GM18517 (cell line): Measurements from ENCODE around the gene RTCB.

Experiments
- ATAC-seq: cut with Tn5 transposase; IDR thresholded peaks from one replicate; pipeline ENCODE4 v1.9.1; 2021; ENCODE audit warnings: mild to moderate bottlenecking, moderate library complexity; ENCODE audit not compliant: unreplicated experiment

RTCB gene

DNA sequence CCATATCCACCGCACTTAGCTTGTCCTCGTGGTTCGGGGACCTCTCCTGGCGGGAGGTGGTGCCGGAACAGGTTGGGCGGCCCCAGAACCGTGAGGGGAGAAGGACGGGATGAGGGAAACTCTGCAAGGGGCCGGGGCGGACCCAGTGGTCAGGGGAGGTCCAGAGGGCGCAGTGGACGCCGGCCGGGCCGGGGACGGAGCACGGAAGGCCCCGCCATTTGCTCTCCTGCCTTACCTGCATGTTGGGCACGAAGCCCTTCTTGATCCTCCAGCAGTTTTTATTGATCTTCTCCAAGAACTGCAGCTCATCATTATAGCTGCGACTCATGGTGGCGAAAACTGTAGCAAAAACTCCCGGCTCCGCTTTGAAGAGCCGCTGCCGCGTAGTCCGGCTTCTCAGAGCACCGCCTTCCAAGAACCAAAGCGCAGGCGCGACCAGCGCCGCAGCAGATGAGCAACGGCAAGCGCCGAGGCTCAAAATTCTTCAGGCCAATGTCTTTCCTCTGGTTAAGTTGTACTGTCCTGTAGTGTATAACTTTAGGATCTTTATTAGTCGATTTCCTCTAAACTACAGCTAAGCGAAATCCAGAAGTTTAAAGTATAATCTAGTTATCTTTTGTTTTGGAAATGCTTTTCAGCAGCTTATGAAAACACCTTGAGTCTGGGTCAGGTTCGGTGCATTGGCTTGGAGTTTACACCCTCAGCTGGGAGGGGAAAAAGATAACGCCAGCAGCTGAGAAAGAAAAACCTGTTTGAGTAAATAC lies at the start of gene RTCB:
Gene RTCB (minus strand): TSS at position 419 of the 764 bp plus-strand sequence. CDS start 91 bp downstream, at position 328.
- no peak for ATAC-seq

DNA sequence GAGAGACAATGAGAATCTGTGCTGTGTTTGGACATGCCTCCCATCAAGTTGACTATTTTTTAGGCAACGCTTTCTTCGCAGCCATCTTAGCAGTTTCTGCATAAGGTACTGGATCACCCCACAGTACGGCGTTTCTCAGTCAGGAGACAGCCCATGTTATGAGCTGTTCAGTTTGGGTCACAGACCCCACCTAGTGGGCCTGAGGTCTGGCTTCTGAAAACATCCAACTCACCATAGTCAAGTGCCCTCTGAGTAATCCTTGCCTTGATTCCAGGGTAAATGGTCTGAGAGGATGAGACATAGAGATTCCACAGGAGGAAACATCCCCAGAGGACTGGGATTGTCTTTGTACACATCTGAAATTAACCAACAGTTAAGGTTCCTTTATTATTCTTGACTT lies 45.0 kb upstream of the RTCB start:
- ATAC-seq, result no peak

DNA sequence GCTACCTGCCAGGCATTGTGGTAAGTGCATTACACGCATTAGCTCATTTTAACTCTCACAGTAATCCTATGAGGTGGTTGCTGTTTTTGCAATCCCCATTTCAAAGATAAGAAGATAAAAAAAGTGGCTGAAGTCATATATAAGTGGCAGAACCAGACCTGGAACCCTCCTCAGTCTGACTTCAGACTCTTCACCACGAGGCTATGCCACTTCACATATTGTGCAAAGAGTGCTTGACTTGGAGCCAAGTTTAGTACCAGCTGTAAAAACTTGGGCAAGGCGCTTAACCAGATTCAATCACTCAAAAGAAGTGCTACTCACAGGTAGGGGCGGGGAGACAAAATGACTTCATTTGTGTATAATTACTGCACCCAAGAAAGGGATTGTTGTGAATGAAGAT lies 36.9 kb upstream of the RTCB start:
- no peak for ATAC-seq

DNA sequence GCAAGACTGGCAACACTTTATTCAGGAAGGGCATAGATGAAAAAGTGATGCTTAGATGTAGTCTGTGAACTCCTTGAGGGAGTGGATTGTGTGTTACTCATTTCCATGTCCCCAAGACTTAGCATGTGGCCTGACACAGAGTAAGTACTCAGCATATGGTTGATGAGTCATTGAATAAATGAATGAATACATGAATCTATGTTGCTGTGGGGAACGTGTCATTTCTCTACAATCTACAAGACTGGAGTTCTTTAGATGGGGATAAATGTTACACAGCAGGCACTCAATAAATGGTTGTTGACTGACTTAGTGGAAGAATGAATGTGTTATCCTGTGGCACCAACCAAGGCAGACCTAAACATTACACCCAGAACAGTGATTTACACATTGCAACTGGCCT lies 34.3 kb upstream of the RTCB start:
- no peak for ATAC-seq

DNA sequence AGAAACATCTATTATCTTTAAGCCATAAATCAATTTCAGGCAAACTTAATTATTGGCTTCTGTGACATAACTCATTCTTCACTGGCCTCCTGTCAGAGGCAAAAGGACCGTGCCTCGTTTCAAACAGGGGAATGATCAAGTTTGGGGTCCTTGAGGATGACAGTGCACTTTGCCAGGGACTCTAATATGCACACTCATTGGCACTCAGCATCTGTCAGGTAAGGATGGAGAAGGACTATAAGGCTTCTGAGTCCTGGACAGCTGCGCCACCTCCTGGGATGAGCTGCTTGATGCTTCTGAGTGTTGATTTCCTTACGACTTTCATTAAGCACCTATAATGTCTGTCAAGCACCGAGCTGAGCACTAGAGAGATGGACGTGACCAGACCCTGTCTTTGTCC lies 32.0 kb upstream of the RTCB start:
- no peak for ATAC-seq

DNA sequence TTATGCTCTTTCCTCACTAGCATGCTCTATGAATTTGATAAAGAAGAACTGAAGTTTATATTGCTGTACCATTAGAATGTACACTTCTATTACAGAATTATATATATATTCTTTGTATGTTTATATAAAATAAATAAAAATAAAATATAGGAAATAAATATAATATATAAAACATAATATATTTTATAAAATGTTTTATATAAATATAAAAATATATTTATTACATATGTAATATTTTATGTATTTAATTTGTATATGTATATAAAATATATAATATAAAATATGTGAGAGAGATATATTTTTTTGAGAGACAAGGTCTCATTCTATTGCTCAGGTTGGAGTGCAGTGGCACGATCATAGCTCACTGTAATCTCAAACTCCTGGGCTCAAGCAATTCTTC lies 18.3 kb upstream of the RTCB start:
- ATAC-seq, result no peak

DNA sequence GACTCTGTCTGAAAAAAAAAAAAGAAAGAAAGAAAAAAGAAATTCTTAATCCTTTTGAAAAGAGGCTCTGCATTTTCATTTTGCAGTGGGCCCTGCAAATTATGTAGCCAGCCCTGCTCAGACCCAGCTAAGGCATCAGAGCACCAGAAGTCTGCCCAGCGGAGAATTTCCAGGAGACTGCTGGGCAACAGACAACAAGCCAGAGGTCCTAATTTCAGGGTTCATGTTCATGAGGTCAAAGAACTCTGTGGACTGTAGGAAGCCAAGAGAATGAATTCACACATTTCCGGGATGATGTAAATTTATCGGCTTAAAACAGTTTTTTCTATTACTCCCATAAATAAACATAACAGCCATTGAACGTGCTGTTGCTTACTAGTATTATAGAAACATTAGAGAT lies 14.8 kb upstream of the RTCB start:
- no peak for ATAC-seq

DNA sequence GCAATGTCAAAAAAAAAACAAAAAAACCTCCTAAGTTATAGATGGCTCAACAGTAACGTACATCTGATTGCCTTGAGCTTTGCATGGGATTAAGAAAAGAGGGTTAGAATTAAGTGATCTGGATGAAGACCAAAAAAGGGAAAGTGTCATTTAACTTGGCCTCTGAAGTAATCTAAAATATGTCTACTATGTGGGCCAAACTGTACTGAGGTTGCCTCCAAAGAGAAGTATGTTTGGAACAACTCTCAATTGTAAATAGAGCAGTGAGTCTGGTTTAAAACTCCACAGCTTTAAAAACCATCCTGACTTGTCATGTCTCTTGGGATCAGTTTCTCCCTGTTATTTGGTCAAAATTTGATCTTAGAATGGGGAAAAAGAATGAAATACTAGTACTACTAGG lies 11.6 kb upstream of the RTCB start:
- no peak for ATAC-seq

DNA sequence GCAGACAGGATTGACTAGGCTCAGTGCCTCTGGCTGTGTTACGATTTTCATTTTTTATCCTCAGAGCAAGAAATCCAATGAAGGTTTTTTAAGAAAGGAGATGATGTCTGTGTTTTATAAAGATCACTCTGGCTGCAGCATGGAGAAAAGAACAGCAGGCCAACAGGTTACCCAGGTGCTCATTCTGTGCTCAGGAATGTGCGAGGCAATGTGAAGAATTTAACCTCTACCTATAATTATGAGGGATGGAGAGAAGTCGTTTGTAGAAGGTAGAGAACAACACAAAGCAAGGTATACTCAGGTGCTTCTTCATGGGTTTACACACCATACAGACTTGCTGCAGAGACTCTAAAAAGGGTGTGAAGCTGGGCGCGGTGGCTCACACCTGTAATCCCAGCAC lies 10.0 kb upstream of the RTCB start:
- ATAC-seq, result no peak

DNA sequence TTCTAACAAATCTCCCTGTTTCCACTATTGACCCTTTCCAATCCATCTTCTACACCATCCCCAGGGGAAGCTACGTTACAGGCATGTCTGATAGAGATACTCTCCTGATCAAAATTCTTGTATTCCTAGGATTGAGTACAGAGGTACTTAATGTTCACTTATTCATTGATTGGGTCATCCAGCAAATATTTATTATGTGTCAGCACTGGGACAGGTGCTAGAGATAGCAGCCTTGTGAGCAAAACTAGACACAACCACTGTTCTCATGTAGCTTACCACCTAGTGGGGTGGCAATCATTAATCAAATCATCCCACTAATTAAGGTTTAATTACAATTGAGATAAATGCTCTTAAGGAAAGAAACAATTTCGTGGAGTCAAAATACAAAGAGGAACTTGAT lies 9.4 kb upstream of the RTCB start:
- ATAC-seq, result no peak

DNA sequence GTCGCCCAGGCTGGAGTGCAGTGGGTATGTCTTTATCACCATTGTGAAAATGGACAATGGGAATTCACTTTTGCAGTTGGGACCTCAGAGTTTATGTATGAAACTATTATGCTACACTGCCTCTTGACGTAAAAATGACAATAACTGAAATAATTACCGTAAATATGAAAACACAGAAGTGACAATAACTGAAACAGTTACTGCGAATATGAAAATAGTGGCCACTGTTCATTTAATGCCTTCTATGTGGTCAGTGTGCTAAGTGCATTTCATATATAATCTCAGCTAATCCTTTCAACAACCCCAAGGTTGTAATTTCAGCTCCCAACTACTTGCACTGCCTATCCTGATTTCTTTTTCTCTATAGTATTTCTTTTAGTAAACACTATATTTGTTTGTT lies 5.9 kb upstream of the RTCB start:
- no peak for ATAC-seq

DNA sequence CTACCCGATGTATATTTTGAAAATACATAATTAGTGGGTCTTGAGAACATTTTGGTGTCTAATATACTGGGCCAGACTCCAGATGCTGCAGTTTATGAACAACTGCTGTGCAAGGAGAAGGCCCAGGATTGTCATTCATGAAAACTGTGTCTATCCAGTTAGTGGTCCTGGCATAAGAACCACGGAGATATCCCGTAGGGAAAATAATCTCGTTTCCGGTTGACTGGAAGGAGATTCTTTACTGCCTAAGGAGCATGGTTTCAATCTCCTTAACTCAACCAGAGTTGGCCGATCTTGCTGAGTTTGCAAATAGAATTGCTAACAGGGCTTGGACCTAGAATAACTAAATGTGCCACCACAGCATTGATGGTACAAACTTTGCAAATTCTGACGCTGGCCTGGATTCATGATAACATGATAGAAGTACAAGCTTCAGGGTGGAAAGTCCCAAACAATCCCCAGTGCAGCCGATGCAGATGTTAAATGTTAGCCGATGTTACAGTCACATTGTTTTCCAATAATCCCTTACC lies 4.6 kb upstream of the RTCB start:
- no peak for ATAC-seq

DNA sequence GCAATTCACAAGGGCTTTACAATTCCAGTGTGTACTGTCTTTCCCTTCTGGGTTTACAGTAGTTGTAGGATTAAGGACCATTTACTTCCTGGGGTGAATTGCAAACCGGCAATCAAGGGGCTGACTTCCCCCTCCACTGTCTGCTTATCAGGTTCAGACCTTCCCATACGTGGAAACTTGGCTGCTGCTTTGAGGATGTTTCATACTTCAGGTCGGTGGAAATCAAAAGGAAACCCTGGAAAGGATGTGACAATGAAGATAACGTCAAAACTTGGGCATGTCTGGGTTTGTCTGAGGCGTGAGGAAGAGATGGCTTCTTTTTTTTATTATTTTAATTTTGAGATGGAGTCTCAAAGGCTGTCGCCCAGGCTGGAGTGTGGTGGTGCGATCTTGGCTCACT lies 2.1 kb upstream of the RTCB start:
- no peak for ATAC-seq

DNA sequence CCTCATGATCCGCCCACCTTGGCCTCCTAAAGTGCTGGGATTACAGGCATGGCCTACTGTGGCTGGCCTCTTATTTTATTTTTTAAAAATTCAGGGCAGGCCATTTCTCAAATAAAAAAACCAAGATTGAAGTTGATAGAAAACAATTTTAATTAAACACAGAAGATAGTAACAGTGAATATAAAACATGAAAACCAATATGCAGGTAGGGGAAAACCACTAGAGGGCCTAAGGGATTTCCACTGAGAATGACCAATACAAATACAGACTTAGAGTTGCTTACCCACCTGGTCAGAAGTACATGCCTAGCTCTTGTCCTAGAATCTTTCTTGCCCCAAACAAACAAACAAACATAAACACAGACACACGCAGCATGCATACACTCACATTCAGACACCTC lies 1.7 kb upstream of the RTCB start:
- no peak for ATAC-seq

DNA sequence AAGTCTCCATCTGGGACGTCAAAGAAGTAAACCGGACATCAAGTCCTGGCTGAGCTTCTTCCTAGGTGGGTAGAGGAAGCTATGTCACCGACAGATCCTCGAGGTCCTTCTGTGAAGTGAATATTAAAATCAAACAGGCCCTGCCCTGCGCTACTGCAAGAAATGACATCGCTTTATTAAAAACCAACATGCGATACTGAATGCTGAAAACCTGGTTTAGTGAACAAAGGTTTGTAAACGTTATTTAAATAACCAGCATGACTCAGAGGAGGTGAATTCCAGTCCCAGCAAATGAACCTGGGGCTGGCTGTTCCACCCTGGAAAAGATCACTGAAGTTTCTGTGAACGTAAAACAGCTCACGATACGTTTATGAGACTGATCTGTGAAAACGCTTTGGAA lies 645 bp downstream of the RTCB start:
- no peak for ATAC-seq

DNA sequence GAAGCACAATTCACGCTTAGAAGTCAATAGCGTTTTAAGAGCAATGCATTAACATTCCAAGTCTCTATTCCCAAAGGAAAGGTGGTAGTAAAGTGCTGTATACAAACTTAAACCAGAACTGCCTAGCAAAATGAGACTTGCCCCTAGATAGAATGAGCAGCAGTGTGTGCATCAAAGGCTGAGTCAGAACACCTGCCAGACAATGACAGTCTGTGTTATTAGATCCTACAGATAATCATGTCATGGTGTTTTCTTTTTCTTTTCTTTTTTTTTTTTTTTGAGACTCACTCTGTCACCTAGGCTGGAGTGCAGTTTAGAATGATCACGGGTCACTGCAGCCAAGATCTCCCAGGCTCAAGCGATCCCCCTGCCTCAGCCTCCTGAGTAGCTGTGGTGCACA lies 1.6 kb downstream of the RTCB start:
- ATAC-seq, result no peak

DNA sequence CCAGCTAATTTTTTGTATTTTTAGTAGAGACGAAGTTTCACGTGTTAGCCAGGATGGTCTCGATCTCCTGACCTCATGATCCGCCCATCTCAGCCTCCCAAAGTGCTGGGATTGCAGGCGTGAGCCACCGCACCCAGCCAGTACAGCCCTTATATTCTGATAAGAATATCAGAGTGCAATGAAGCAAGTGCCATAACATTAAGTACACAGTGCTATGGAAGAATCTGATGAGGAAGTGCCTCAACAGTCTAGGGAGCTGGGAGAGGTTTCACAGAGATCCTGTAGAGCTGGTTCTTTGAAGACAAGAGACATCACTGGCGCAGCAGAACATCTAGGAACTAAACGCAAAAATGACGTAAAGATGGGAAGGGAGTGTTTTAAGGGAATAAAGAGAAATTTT lies 2.1 kb downstream of the RTCB start:
- ATAC-seq, result no peak

DNA sequence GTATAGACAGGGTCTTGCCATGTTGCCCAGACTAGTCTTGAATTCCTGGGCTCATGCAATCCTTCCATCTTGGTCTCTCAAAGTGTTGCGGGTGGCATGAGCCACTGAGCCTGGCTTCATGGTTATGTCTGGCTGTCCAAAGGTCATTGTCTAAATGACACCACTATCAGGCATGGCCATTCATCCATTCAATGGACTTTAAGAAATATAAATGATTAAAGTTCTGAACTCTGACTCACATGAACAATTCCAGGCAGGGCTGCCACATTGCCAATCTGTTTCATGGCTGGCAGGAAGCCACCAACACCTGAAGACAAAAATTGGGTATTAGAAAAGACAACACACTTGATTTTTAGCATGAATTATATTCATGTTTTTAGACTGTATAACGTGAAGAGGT lies 4.1 kb downstream of the RTCB start:
- ATAC-seq, result no peak

DNA sequence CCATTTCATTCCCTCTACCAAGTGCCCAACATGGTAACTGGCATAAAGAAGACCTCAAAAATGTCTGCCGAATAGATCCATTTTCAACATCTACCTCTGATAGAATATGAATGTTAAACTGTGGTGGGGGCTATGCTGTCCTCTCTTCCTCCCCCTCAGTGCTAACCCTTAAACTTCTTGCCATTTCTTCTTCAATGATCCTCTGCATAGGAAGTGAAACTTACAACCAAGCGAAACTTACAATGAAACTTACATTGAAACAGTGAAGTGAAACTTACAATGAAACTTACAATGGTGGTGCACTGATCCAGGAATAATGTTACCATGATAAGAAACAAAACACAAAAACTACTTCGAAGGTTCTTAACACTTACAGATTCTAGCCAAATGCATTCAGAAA lies 4.7 kb downstream of the RTCB start:
- peak; percentile 54 for ATAC-seq

DNA sequence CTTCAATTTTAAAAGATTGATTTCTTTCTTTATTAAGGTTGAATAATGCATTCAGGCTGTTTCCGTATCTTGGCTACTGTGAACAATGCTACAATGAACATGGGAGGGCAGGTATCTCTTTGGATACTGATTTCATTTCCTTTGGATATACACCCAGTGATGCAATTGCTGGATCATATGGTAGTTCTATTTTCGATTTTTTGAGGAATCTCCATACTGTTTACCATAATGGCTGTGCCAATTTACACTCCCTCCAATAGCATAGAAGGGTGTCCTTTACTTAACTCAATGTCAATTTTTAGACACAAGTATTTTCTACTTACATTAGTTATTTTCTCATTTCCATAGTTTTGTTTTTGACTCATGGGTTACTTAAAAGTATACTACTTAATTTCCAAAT lies 8.0 kb downstream of the RTCB start:
- no peak for ATAC-seq

DNA sequence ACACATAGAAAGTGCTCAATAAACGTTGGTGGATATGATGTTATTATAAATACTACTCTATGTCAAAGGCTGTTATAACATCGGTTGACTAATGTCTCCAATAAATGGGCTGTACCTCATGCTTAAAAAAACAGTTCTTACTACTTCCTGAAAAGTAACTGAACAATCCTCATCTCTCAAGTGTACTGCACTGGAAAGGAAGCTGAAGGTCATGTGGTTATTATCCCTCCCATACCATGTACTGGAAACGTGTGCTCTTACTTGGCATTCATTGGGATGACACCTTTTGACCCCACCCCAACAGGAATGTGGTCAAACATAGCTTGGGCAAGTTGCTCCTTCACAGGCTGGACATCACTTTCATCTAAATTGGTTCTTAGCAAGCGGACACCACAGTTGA lies 10.6 kb downstream of the RTCB start:
- no peak for ATAC-seq

DNA sequence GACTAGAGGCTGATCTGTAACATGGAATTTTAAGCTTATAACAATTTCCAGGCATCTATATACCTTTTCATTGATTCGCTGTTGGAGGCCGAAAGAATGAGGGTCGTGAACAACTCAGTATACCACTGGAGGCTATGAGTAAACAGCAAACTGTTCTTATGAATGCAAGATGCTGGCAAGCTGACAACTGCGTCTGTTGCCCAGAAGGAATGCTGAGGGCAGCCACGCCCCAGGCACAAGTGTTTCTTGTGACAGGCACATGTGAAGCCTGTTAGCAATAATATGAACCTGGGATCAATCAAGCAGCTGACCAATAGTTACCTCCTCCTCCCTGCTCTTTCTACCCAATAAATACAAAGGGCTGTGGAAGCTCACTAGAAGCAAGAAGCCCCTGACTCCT lies 15.3 kb downstream of the RTCB start:
- no peak for ATAC-seq

DNA sequence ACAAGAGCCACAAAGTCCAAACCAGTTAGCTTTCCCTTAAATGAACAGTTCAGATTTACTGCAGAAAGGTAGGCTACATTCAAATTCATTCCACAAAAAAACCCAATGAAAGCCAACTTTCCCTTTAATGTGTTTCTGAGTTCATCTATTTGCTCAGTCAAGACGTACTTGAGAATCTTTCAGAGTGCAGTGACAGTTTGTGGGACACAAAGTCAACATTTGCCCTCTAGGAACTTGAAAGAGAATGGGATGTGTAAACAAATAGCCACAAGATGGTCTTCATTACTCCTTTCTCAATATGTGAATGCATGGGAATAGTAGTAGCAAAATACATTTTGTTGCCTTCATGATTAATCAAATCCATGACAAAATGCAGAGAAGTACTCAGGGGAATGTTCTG lies 15.8 kb downstream of the RTCB start:
- ATAC-seq, result no peak
